Jurkat, Clone E6-1 (cell line): ENCODE results near the gene FAM170B.

Experiments
- DNase-seq: peaks from one replicate; pipeline ENCODE4 v3.0.0-alpha.2; 2011; ENCODE audit warnings: low read depth, low spot score
- H3K4me3 ChIP-seq: 2 replicates; pipeline ENCODE4 v1.5.1; 2011; ENCODE audit warnings: mild to moderate bottlenecking, low read length, control low read depth, moderate library complexity

The FAM170B gene

GRCh38 chr10:49089152-49089551 lies 44.7 kb downstream of the FAM170B start:
- no peak overlapping the region for H3K4me3 ChIP-seq
- no peak for DNase-seq

GRCh38 chr10:49086889-49087288 lies 46.9 kb downstream of the FAM170B start:
- no peak overlapping the region for H3K4me3 ChIP-seq
- DNase-seq, result no peak

GRCh38 chr10:49083261-49083660 lies 50.6 kb downstream of the FAM170B start:
- DNase-seq, result no peak
- no peak overlapping the region for H3K4me3 ChIP-seq

GRCh38 chr10:49082766-49083165 lies 51.1 kb downstream of the FAM170B start:
- H3K4me3 ChIP-seq, result no peak overlapping the region
- no peak for DNase-seq

- no peak overlapping the region for H3K4me3 ChIP-seq
- DNase-seq, result no peak
Measured at GRCh38 chr10:49081547-49082275, 52.1 kb downstream of the FAM170B start.
